ENCODE results near the gene COL17A1.

The COL17A1 gene

DNA sequence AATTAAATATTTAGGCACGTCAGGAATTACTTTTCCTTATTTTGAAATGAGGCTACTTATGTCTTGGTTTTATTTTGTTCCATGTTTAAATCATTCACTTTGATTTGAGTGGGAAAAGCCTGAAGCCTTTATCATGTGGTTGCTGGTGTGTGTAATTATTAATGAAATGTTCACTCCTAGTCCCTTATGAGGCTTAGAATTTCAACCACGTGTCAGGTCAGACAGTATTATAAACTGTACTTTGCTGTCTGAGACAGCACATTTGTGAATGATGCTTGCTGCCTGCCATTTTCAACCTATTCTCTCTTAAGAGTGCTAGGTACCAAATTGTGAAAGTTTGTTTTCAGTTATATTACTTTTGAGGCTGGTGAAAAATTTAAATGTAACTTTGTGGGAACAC is 58.9 kb downstream of the COL17A1 start:
- no peak for TF ChIP-seq GATA1 (IDR thresholded peaks at IDR 0.05; ENCODE audit: low read depth, low read length)
- no peak for TF ChIP-seq POLR2A (IDR thresholded peaks at IDR 0.05; ENCODE audit: low read length)
- no peak for DNase-seq

DNA sequence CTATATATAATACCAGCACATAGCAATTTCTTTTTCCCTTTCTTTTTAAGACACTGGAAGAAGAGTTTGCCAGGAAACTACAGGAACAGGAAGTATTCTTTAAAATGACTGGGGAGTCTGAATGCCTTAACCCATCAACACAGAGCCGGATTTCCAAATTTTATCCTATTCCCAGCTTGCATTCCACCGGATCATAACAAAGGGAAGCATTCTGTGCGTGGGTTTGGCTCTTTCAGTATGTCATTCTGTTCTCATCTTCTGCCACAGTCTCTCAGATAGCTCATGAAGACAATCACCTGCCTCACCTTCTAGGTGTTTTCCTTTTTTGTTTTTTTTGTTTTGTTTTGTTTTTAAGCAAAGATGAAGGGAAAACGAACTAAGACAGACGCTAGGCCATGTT is 60.2 kb downstream of the COL17A1 start:
- TF ChIP-seq POLR2A (IDR thresholded peaks at IDR 0.05; ENCODE audit: low read length), result no peak
- TF ChIP-seq GATA1 (IDR thresholded peaks at IDR 0.05; ENCODE audit: low read depth, low read length), result no peak
- DNase-seq, result no peak

DNA sequence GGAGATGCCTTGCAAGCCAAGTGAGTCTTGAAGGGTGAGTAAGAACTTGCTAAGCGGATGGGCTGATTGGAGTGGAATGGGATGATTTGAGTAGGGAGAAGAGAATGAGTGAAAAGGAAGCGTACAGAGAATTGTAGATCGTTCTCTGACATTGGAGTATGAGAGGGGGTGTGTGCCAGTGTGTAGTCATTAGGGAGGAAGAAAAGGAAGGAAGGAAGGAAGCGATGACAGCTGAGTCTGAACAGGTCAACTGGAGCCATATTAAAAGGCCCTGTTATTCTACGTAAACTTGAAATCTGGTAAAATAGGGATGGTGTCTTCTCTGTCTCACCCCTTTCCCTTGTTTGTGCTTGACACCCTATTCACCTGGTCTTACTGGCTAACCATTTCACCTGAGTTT is 63.7 kb downstream of the COL17A1 start:
- DNase-seq, result no peak
- TF ChIP-seq POLR2A (IDR thresholded peaks at IDR 0.05; ENCODE audit: low read length) (no peak), GATA1 (IDR thresholded peaks at IDR 0.05; ENCODE audit: low read depth, low read length) (no peak)

DNA sequence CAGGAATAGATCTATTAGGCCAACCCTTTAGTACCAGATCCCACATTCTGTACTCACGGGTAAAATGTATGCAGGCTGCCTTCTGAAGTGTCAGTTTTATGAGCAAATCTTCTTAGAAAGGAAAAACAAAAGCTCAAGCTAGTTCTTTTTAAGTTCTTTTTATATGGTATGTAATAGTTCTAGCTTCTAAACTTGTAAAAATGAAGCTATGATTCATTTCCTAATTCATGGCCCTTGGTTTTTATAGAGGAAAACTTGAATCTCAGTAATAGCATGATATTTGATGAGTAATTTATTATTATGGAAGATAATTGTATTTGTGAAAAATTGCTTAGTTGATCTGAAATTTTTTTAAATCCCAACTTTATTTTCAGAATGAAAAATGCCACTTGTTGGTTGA is 64.4 kb downstream of the COL17A1 start:
- TF ChIP-seq POLR2A (IDR thresholded peaks at IDR 0.05; ENCODE audit: low read length) (no peak), GATA1 (IDR thresholded peaks at IDR 0.05; ENCODE audit: low read depth, low read length) (no peak)
- no peak for DNase-seq

GRCh38 chr10:104020020-104020419 is 65.7 kb downstream of the COL17A1 start:
- TF ChIP-seq GATA1 (IDR thresholded peaks at IDR 0.05; ENCODE audit: low read depth, low read length), result no peak
- no peak for TF ChIP-seq POLR2A (IDR thresholded peaks at IDR 0.05; ENCODE audit: low read length)

GRCh38 chr10:104018471-104018870 is 67.2 kb downstream of the COL17A1 start:
- TF ChIP-seq GATA1 (IDR thresholded peaks at IDR 0.05; ENCODE audit: low read depth, low read length) (no peak), POLR2A (IDR thresholded peaks at IDR 0.05; ENCODE audit: low read length) (no peak)
- no peak for DNase-seq

More at GRCh38 chr10:104020020-104020419, 65.7 kb downstream of the COL17A1 start:
- no peak for DNase-seq

DNA sequence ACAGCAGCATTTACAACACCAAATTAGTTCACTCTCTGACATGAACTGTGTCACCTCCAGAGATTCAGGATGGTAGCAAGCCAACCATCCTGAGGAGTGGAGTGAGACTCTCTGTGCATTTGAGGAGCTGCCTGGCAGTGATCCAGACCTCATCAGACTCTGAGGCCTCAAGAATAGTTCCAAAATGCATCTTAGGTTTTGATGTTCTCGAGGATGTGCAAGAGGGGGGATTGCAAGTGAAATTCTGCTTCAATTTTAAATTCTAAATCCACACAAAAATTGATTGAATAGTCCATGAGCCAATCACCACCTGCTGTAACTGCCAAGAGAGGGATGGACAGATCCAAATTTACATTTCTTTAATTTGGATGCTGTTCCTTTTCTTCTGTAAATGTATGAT is 69.0 kb downstream of the COL17A1 start:
- DNase-seq, result no peak
- no peak for TF ChIP-seq GATA1 (IDR thresholded peaks at IDR 0.05; ENCODE audit: low read depth, low read length)
- TF ChIP-seq POLR2A (IDR thresholded peaks at IDR 0.05; ENCODE audit: low read length), result no peak

GRCh38 chr10:104014176-104014575 is 71.5 kb downstream of the COL17A1 start:
- no peak for DNase-seq

DNA sequence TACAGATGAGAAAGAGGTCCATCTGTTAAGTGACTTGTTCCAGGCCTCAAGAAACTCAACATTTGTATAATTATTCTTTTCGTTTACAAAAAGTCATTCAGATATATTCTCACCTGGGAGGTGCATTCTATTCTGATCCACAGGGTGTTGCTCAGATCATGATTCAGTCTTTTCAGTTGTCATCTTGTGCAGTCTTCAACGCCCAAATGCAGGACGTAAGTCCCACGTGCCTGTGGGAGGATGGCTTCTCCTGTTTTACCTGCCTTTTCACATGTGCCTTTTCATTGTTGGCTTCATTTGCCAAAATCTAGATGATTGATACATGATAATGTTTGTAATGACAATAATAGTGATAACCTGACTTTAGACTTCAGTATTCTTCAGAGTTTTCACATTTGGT is 72.2 kb downstream of the COL17A1 start:
- DNase-seq, result no peak
- TF ChIP-seq POLR2A (IDR thresholded peaks at IDR 0.05; ENCODE audit: low read length) (no peak), GATA1 (IDR thresholded peaks at IDR 0.05; ENCODE audit: low read depth, low read length) (no peak)

More at GRCh38 chr10:104014176-104014575, 71.5 kb downstream of the COL17A1 start:
- TF ChIP-seq GATA1 (IDR thresholded peaks at IDR 0.05; ENCODE audit: low read depth, low read length) (no peak), POLR2A (IDR thresholded peaks at IDR 0.05; ENCODE audit: low read length) (no peak)

- DNase-seq, result no peak
- TF ChIP-seq POLR2A (IDR thresholded peaks at IDR 0.05; ENCODE audit: low read length) (no peak), GATA1 (IDR thresholded peaks at IDR 0.05; ENCODE audit: low read depth, low read length) (no peak)
These were observed 73.8 kb downstream of the COL17A1 start for GRCh38 chr10:104011904-104012303.

GRCh38 chr10:104005172-104005863 is 80.4 kb downstream of the COL17A1 start:
- TF ChIP-seq GATA1 (IDR thresholded peaks at IDR 0.05; ENCODE audit: low read depth, low read length), result no peak
- no peak for TF ChIP-seq POLR2A (IDR thresholded peaks at IDR 0.05; ENCODE audit: low read length)
- no peak for DNase-seq

GRCh38 chr10:104002911-104003310 is 82.8 kb downstream of the COL17A1 start:
- no peak for DNase-seq
- TF ChIP-seq POLR2A (IDR thresholded peaks at IDR 0.05; ENCODE audit: low read length) (no peak), GATA1 (IDR thresholded peaks at IDR 0.05; ENCODE audit: low read depth, low read length) (no peak)

DNA sequence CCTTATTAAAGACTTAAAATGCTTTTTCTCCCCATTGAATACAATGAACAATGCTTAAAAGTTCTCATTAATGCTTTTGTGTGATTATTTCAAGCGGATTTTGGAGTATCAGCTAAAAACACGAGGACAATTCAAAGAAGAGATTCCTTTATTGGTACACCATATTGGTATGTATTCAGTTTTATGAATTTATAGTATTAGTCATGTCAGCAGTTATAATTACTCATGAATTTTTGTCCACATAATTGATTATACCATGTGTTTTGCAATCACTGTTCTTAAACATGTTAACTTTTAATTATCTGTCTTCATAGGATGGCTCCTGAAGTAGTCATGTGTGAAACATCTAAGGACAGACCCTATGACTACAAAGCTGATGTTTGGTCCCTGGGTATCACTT is 86.9 kb downstream of the COL17A1 start:
- no peak for DNase-seq
- TF ChIP-seq GATA1 (IDR thresholded peaks at IDR 0.05; ENCODE audit: low read depth, low read length), result no peak

- no peak for DNase-seq
- TF ChIP-seq GATA1 (IDR thresholded peaks at IDR 0.05; ENCODE audit: low read depth, low read length) (no peak), POLR2A (IDR thresholded peaks at IDR 0.05; ENCODE audit: low read length) (no peak)
These were observed 90.5 kb downstream of the COL17A1 start for GRCh38 chr10:103995134-103995533.

DNA sequence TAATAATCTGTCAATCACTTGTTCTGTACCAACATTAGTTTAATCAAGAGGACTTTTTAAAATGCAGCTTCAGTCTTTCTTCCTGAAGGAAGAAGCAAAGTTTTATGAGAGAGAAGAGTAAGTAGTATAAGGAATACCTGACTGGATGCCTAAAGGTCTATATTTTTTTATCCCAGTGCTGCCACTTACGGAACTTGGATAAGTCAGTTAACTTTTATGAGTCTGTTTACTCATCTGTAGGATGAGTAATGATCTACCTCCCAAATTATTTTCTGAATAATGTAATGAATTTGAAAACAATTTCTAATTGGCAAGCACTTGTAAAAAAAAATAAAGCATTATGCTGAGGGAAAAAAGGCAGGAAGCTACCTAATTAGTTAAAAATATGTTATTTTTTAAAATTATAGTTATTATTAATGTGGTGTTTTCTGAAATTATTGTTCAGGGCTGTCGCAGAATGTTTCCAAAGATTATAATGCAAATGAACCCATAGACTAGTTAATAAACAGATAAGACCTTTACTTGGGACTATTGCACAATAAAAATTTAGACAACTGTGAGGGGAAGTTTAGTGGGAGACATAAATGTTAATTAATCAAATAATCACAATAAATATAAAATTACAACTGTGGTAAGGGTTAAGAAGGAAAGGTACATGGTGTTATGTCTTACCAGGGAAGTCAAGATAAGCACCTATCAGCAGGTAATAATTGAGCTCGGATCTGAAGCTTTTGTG is 94.1 kb downstream of the COL17A1 start:
- TF ChIP-seq POLR2A (IDR thresholded peaks at IDR 0.05; ENCODE audit: low read length) (no peak), GATA1 (IDR thresholded peaks at IDR 0.05; ENCODE audit: low read depth, low read length) (no peak)
- DNase-seq, result no peak
